OCI-LY3 (cell line): ENCODE measurements around the gene MRAS.
"Not testable (repeated sequence)": the region's sequence is repeated elsewhere in the genome, so short reads cannot be mapped to it uniquely, and the experiment has no call there.

ENCODE experiments used
- H2AFZ ChIP-seq: fragments of 200-600, 300-600 bp; shearing (Covaris generic); 2 replicates; pipeline ENCODE4 v1.6.0; 2014; ENCODE audit warnings: antibody characterized with exemption, low read depth, low read length
- H3K27ac ChIP-seq: fragments of 200-600, 300-600 bp; sonication (generic); 2 replicates; pipeline ENCODE4 v1.5.1; 2014; ENCODE audit warnings: mild to moderate bottlenecking, low read length, moderate library complexity, mixed read lengths
- H3K27me3 ChIP-seq: fragments of 200-600, 300-600 bp; sonication (generic); 2 replicates; pipeline ENCODE4 v1.6.1; 2014; ENCODE audit warnings: low read depth, low read length, mixed read lengths
- H3K36me3 ChIP-seq: fragments of 200-600, 300-600 bp; sonication (generic); replicated peaks from 2 replicates; pipeline ENCODE3; 2014; ENCODE audit warnings: low read depth, low read length, mixed read lengths
- H3K4me1 ChIP-seq: fragments of 300-600, 200-600 bp; sonication (generic); 2 replicates; pipeline ENCODE4 v1.6.1; 2014; ENCODE audit warnings: low read length, mixed read lengths
- H3K4me2 ChIP-seq: fragments of 200-600, 300-600 bp; sonication (generic); 2 replicates; pipeline ENCODE4 v1.6.1; 2014; ENCODE audit warnings: low read length, mixed read lengths
- H3K4me3 ChIP-seq: fragments of 300-600, 200-600 bp; sonication (generic); 2 replicates; pipeline ENCODE4 v1.5.1; 2014; ENCODE audit warnings: antibody characterized with exemption, mild to moderate bottlenecking, low read length, moderate library complexity
- H3K79me2 ChIP-seq: fragments of 300-600, 200-600 bp; shearing (Covaris generic); 2 replicates; pipeline ENCODE4 v1.6.1; 2014; ENCODE audit warnings: mild to moderate bottlenecking, low read length, mixed read lengths
- H3K9ac ChIP-seq: fragments of 300-600, 200-600 bp; shearing (Covaris generic); 2 replicates; pipeline ENCODE4 v1.6.0; 2014; ENCODE audit warnings: mild to moderate bottlenecking, low read length, moderate library complexity
- H3K9me3 ChIP-seq: fragments of 200-600, 300-600 bp; shearing (Covaris generic); 2 replicates; pipeline ENCODE4 v1.6.1; 2014; ENCODE audit warnings: low read length, mixed read lengths; ENCODE audit not compliant: insufficient read depth
- H4K20me1 ChIP-seq: fragments of 200-600, 300-600 bp; sonication (generic); 2 replicates; pipeline ENCODE4 v1.6.1; 2016; ENCODE audit warnings: low read length, mixed read lengths; ENCODE audit not compliant: insufficient read depth
- CTCF ChIP-seq: fragments of 200-600, 300-600 bp; sonication (generic); IDR thresholded peaks from 2 replicates; pipeline ENCODE4 v1.5.1; 2014; ENCODE audit warnings: antibody characterized with exemption, low read length, low read depth
- EZH2phosphoT487 ChIP-seq: fragments of 200-600 bp; shearing (Covaris generic); IDR thresholded peaks from 2 replicates; pipeline ENCODE4 v1.6.1; 2018; ENCODE audit warnings: antibody characterized with exemption, mixed run types, low read depth

The MRAS gene

GRCh38 chr3:138451595-138452162 is 103.3 kb downstream of the MRAS start:
- Histone ChIP-seq H3K79me2 (no peaks in the 10 kb centered on the region), H3K4me1 (no peaks in the 10 kb centered on the region), H3K4me2 (no peak overlapping the region), H3K27me3 (peaks cover 7% of the 10 kb centered on the region; the same call in 1 of the 2 replicates), H3K9ac (no peak overlapping the region), H3K9me3 (no peaks in the 10 kb centered on the region), H3K4me3 (no peak overlapping the region), H4K20me1 (no peaks in the 10 kb centered on the region), H2AFZ (no peak overlapping the region), H3K36me3 (no peaks in the 10 kb centered on the region), H3K27ac (no peak overlapping the region)
- TF ChIP-seq EZH2phosphoT487 (no peak), CTCF (no peak)

- Histone ChIP-seq H3K4me2 (no peak overlapping the region), H3K27ac (no peak overlapping the region), H3K4me1 (no peaks in the 10 kb centered on the region), H3K27me3 (peaks cover 7% of the 10 kb centered on the region; the same call in 1 of the 2 replicates), H3K9me3 (no peaks in the 10 kb centered on the region), H3K9ac (no peak overlapping the region), H2AFZ (no peak overlapping the region), H3K79me2 (no peaks in the 10 kb centered on the region), H4K20me1 (no peaks in the 10 kb centered on the region), H3K4me3 (no peak overlapping the region), H3K36me3 (no peaks in the 10 kb centered on the region)
- TF ChIP-seq CTCF: no peak
- no peak for TF ChIP-seq EZH2phosphoT487
Measured at GRCh38 chr3:138452436-138452835, 104.1 kb downstream of the MRAS start.

- H3K27ac ChIP-seq, H3K27me3 ChIP-seq, H3K9me3 ChIP-seq, H3K4me2 ChIP-seq, H3K79me2 ChIP-seq, H3K4me1 ChIP-seq, H3K36me3 ChIP-seq, H4K20me1 ChIP-seq, H3K9ac ChIP-seq, H3K4me3 ChIP-seq, H2AFZ ChIP-seq: not testable (repeated sequence)
Measured at GRCh38 chr3:138453940-138454339, 105.6 kb downstream of the MRAS start.
